GM23248 (cell line): ENCODE data around the gene HRH4.

Source experiments
- EZH2 ChIP-seq: fragments of 200-600 bp; sonication (generic); IDR thresholded peaks from 2 replicates; pipeline ENCODE4 v1.6.1; 2018; ENCODE audit warnings: antibody characterized with exemption, mild to moderate bottlenecking; ENCODE audit not compliant: insufficient read depth, poor library complexity, severe bottlenecking
- EZH2phosphoT487 ChIP-seq: fragments of 200-600 bp; sonication (generic); IDR thresholded peaks from 2 replicates; pipeline ENCODE4 v1.6.1; 2018; ENCODE audit warnings: antibody characterized with exemption, moderate library complexity, mild to moderate bottlenecking, low read depth; ENCODE audit not compliant: insufficient read depth

GRCh38 chr18:24446953-24447538 is 13.4 kb upstream of the HRH4 start:
- TF ChIP-seq EZH2 (no peak), EZH2phosphoT487 (no peak)
